Lower leg skin (tissue), 3 donors: ENCODE data around the gene ENOX1.

Source experiments
- CTCF ChIP-seq, 3 donors: fragments of 450-650 bp; IDR thresholded peaks; one replicate each; pipeline ENCODE4 v1.5.1; 2016; ENCODE audit warnings: antibody characterized with exemption in 3 of 3, mild to moderate bottlenecking in 3 of 3, moderate library complexity in 2 of 3
- POLR2A ChIP-seq, 2 donors: fragments of 450-650 bp; IDR thresholded peaks; one replicate each; pipeline ENCODE4 v1.6.1; 2016 to 2017; ENCODE audit warnings: antibody characterized with exemption in 2 of 2, mild to moderate bottlenecking in 1 of 2, moderate library complexity in 1 of 2

DNA sequence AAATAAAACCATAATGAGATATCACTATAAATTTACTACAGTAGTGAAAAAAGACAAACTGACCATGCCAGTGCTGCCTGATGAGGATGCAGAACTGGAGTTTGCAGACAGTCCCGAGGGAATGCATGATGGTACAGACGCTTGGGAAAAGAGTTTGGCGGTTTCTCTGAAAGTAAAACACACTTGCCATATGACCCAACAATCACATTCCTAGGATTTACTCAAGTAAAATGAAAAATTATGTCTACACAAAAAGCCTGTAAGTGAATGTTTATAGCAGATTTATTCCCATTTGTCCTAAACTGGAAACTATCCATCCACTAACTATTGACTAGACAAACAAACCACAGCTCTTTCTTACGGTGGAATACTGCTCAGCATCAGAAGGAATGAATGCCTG lies 492.4 kb downstream of the ENOX1 start:
- TF ChIP-seq POLR2A (IDR thresholded peaks at IDR 0.05) (no peak), CTCF (IDR thresholded peaks at IDR 0.05) (no peak)
